Activated naive CD4-positive, alpha-beta T cell treated with anti-CD3 and anti-CD28 coated beads for 36 hours (primary cell): Measurements from ENCODE around the gene FNTB. TPM values are rescaled to one million over a fixed set of nuclear protein-coding genes. Genes with fewer than 3 reads are reported as not detected.

Source experiments
- CTCF ChIA-PET: fragments of 350-600 bp; sonication (Branson Sonifier 250); formaldehyde crosslinking; loops from one replicate; lab custom pipeline; 2021; ENCODE audit warnings: antibody characterized with exemption; lab: Charles Lee
- DNase-seq: peaks from one replicate; pipeline ENCODE4 v3.0.0-alpha.2; 2020
- H3K27ac Mint-ChIP-seq: one replicate; pipeline ENCODE4 v1.8.0; 2021; ENCODE audit warnings: mild to moderate bottlenecking, mixed read lengths
- H3K27me3 Mint-ChIP-seq: one replicate; pipeline ENCODE4 v1.8.0; 2021; ENCODE audit warnings: low read depth, mixed read lengths
- H3K36me3 Mint-ChIP-seq: one replicate; pipeline ENCODE4 v1.8.0; 2021; ENCODE audit warnings: low read depth, mixed read lengths
- H3K4me1 Mint-ChIP-seq: one replicate; pipeline ENCODE4 v1.8.0; 2021; ENCODE audit warnings: low read depth, mixed read lengths
- H3K4me3 Mint-ChIP-seq: one replicate; pipeline ENCODE4 v1.8.0; 2021; ENCODE audit warnings: mild to moderate bottlenecking, moderate library complexity, mixed read lengths
- H3K9me3 Mint-ChIP-seq: one replicate; pipeline ENCODE4 v1.8.0; 2021; ENCODE audit warnings: mixed read lengths
- intact Hi-C: fragments of 100-400 bp; cut with micrococcal nuclease; formaldehyde crosslinking; loops from one replicate; pipeline ENCODE4 v1.15.1; 2023
- total RNA-seq, 2 experiments: library from RNA; stranded (reverse); gene quantifications; one replicate each; pipeline ENCODE4 v1.2.3, GENCODE V29; 2021

FNTB gene
- total RNA-seq, 2 experiments from 2014 or later, result 7.9 to 10.0 TPM

DNA sequence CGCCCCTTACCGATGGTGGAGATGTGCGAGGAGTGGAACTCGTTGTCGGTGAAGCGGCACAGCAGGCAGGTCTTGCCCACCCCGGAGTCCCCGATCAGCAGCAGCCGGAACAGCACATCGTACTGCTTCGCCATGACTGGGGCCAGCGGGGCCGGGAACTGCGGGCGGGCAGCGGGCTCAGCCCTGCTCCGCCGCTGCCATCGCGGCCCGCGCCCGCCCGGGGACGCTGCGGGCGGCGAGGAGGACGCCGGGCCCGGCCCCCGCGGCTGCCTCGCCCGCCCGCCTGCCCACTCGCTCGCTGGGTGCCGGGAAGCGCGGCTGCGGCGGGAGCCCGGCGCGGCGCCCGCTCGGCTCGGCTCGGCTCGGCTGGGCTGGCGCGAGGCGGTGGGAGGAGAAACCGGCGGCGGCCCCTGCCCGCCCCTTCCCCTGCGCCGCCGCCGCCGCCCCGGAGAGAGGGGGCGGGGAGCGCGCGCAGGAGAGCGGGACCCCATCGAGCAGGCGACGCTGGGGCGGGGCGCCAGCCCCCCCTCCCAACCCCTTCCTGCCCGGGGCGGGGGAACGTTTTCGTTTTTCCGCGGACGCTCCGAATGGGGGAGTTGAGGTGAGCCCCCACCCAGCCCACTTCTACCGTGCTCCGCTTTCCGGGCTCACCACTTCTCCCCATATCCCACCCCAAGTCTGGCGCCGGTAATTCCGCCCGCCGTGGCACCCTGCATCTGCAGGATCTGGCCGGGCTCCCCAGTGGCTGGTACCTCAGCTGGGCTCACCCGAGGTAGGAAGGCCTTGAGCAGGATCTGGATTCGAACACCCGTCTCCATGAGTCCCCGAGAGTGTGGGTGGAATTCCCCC, 14.5 kb upstream of the FNTB start, which contains the start of gene RAB15:
Gene RAB15, minus strand, starts transcription at position 394 of the 849 bp plus-strand sequence. Its CDS starts 260 bp downstream, at position 134.
- Mint-ChIP-seq H3K4me1 (peaks cover 10% of the 10 kb centered on the region), H3K36me3 (no peaks in the 10 kb centered on the region), H3K27ac (no peak within 1 kb of the TSS), H3K27me3 (no peaks in the 10 kb centered on the region), H3K9me3 (no peaks in the 10 kb centered on the region), H3K4me3 (peak within 1 kb of the TSS; percentile 75)
- CTCF ChIA-PET, result no interaction called here
- peak; percentile 33 for DNase-seq
- intact Hi-C loops, result loop anchor here (1.0 to 2.0 kb wide), 2 partner anchors 43 to 58 kb away; partner anchors contain the start of gene CHURC1

- no peak for DNase-seq
- Mint-ChIP-seq H3K27me3 (no peaks in the 10 kb centered on the region), H3K4me1 (peaks cover 10% of the 10 kb centered on the region), H3K4me3 (peak overlapping the region; percentile 75), H3K9me3 (no peaks in the 10 kb centered on the region), H3K27ac (no peak overlapping the region), H3K36me3 (no peaks in the 10 kb centered on the region)
- intact Hi-C loops, result loop anchor here (2.0 kb wide), 1 partner anchor 44 kb away; no protein-coding TSS in a partner anchor
- CTCF ChIA-PET, result no interaction called here
Measured at GRCh38 chr14:64973026-64973442, 13.7 kb upstream of the FNTB start.

DNA sequence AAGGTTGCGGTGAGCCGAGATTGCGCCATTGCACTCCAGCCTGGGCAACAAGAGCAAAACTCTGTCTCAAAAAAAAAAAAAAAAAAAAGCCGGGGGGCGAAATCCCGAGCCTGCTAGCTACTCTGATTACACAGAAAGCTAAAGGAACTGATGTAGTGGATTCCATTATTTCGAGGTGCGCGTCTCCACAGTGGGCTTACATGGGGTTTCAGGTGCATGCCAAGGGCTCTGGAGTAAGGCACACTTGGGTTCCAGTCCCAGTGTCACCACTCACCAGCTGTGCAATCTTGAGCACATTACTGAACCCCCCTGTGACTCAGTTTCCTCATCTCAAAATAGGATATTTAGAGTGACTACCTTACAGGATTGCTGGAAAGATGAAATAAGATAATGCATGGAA, 12.9 kb upstream of the FNTB start:
- Mint-ChIP-seq H3K4me1 (peaks cover 10% of the 10 kb centered on the region), H3K4me3 (no peak overlapping the region), H3K36me3 (no peaks in the 10 kb centered on the region), H3K27ac (no peak overlapping the region), H3K9me3 (no peaks in the 10 kb centered on the region), H3K27me3 (no peaks in the 10 kb centered on the region)
- intact Hi-C loops, result loop anchor here (2.0 kb wide), 1 partner anchor 45 kb away; no protein-coding TSS in a partner anchor
- CTCF ChIA-PET, result interaction anchor here (0.6 to 1.5 kb wide), 3 partner anchors 10 to 153 kb away, joined by 3 to 5 read pairs (median 3); no protein-coding TSS in a partner anchor
- DNase-seq, result no peak

DNA sequence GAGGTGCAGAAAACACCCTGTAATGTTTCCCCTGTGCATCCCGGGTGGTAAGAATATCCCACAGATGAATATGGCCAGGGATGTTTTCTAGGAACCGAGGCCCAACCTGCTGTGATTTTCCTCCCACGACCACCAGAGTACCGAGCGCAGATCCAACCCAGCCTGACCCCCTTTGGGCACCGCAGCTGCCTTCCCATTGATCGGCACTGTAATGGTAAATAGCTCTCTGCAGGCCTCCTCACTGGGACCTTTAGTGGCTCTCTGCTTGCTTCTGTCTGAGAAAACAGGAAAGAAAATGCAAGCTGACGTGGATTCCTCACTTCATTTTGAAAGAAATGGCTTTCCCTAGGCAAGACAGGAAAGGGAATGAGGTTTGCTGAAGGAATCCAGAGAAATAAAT, 12.1 kb upstream of the FNTB start:
- Mint-ChIP-seq H3K36me3 (no peaks in the 10 kb centered on the region), H3K4me3 (no peak overlapping the region), H3K4me1 (peaks cover 10% of the 10 kb centered on the region), H3K9me3 (no peaks in the 10 kb centered on the region), H3K27ac (no peak overlapping the region), H3K27me3 (no peaks in the 10 kb centered on the region)
- CTCF ChIA-PET, result interaction anchor here (1.5 kb wide), 1 partner anchor 9 kb away, joined by 3 read pairs; no protein-coding TSS in a partner anchor
- no peak for DNase-seq
- intact Hi-C loops, result no loop called here

GRCh38 chr14:64979336-64980074, 7.2 kb upstream of the FNTB start:
- Mint-ChIP-seq H3K27ac (no peak overlapping the region), H3K36me3 (no peaks in the 10 kb centered on the region), H3K9me3 (no peaks in the 10 kb centered on the region), H3K27me3 (no peaks in the 10 kb centered on the region), H3K4me3 (no peak overlapping the region), H3K4me1 (peaks cover 5% of the 10 kb centered on the region)
- CTCF ChIA-PET, result interaction anchor here (0.7 kb wide), 1 partner anchor 147 kb away, joined by 4 read pairs; no protein-coding TSS in a partner anchor
- intact Hi-C loops, result loop anchor here (5.0 to 10.0 kb wide), 3 partner anchors 87 to 435 kb away; partner anchors contain the start of genes HSPA2 and PPP1R36
- DNase-seq, result no peak

DNA sequence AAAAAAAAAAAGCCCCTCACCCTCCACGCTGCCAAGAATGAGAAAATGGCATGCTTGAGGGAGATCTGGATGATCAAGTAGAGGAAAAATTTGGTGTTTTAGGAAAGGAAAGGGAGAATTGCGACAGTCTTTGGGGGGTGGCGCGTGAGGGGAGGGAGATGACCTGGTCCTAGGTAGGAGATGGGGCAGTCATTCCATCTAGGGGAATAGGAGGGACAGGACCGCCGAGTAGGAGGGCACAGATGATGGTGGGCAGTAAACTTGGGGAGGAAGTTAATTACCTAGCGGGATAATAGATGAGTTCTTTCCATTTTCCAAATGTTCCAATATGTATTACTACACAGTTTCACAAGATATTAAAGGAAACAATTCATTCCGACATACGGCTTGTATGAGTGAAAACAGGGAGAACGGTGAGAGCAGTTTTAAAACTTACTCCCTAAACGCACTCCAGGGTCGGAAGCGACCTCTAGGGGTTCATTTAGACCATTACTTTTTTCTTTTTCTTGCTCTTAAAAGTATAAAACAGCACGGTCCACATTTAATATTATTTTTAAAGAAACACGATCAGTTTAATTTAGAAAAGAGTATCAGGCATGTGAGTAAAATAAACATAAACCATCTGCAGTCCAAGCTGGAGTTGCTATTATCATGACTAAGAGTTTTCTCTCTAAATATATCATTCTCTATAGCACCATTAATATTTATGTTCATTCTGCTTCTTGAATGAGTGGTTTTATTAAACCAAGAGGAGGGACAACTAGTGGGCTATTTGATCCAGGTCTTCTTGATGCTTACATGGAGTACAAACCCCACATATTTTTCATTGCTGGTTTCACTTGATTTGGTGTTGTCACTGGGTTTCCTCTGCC, 3.0 kb upstream of the FNTB start:
- peaks cover 11% of the 10 kb centered on the region for H3K4me1 Mint-ChIP-seq
- CTCF ChIA-PET, result interaction anchor here (0.7 to 3.6 kb wide), 6 partner anchors 10 to 438 kb away, joined by 3 to 17 read pairs (median 3); no protein-coding TSS in a partner anchor
- no peak overlapping the region for H3K27ac Mint-ChIP-seq

GRCh38 chr14:64987438-64987767, 708 bp downstream of the FNTB start:
- no peak for DNase-seq
- peak overlapping the region; percentile 93 for H3K4me3 Mint-ChIP-seq
- H3K9me3 Mint-ChIP-seq, result no peaks in the 10 kb centered on the region
- peaks cover 29% of the 10 kb centered on the region for H3K4me1 Mint-ChIP-seq
- peaks cover 7% of the 10 kb centered on the region for H3K36me3 Mint-ChIP-seq
- CTCF ChIA-PET, result interaction anchor here (0.6 to 3.6 kb wide), 6 partner anchors 11 to 460 kb away, joined by 3 to 17 read pairs (median 4); no protein-coding TSS in a partner anchor
- peak overlapping the region; percentile 96 for H3K27ac Mint-ChIP-seq
- H3K27me3 Mint-ChIP-seq, result no peaks in the 10 kb centered on the region
- intact Hi-C loops, result loop anchor here (1.0 to 10.0 kb wide), 8 partner anchors 73 to 1085 kb away; partner anchors contain the start of genes CHURC1, HSPA2, MAX and PPP1R36

More for the DNA sequence above, 3.0 kb upstream of the FNTB start:
- intact Hi-C loops, result loop anchor here (1.0 to 10.0 kb wide), 7 partner anchors 91 to 439 kb away; partner anchors contain the start of genes HSPA2 and PPP1R36
- Mint-ChIP-seq H3K4me3 (peak overlapping the region; percentile 41), H3K36me3 (peaks cover 1% of the 10 kb centered on the region), H3K9me3 (no peaks in the 10 kb centered on the region), H3K27me3 (no peaks in the 10 kb centered on the region)
- peak; percentile 59 for DNase-seq

GRCh38 chr14:64990296-64990695, 3.6 kb downstream of the FNTB start:
- intact Hi-C loops, result no loop called here
- Mint-ChIP-seq H3K27ac (no peak overlapping the region), H3K4me1 (peaks cover 27% of the 10 kb centered on the region), H3K36me3 (peaks cover 7% of the 10 kb centered on the region), H3K4me3 (no peak overlapping the region), H3K9me3 (no peaks in the 10 kb centered on the region), H3K27me3 (no peaks in the 10 kb centered on the region)
- CTCF ChIA-PET, result interaction anchor here (1.0 to 1.7 kb wide), 4 partner anchors 30 to 167 kb away, joined by 3 to 6 read pairs (median 4); no protein-coding TSS in a partner anchor
- peak; percentile 15 for DNase-seq

- Mint-ChIP-seq H3K36me3 (peaks cover 7% of the 10 kb centered on the region), H3K27me3 (no peaks in the 10 kb centered on the region), H3K27ac (no peak overlapping the region), H3K9me3 (no peaks in the 10 kb centered on the region), H3K4me1 (peaks cover 27% of the 10 kb centered on the region), H3K4me3 (no peak overlapping the region)
- intact Hi-C loops, result no loop called here
- CTCF ChIA-PET, result interaction anchor here (0.6 to 1.7 kb wide), 4 partner anchors 29 to 167 kb away, joined by 3 to 6 read pairs (median 4); no protein-coding TSS in a partner anchor
- no peak for DNase-seq
Measured at GRCh38 chr14:64990939-64991338, 4.2 kb downstream of the FNTB start.

DNA sequence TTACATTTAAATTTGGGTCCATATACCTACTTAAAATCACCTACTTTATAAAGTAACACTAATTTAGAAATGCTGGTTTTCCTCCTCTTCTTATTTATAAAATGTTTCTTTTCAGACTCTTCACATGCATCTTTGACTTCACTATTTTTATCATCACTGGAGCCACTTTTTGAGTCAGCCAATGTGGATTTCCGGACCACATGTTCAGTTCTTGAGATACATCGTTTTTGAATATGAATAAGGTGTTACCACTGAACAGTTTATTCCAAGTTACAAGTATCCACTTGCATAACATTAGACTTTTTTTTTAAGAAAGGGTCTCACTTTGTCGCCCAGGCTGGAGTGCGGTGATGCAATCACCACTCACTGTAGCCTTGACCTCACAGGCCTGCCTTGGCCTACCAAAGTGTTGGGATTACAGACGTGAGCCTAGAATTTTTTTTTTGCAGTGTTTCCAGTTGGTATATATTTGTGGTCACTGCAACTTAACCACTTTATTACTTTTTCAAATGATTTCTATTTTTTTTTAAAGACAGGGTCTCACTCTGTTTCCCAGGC, 5.7 kb downstream of the FNTB start:
- H3K36me3 Mint-ChIP-seq, result peaks cover 7% of the 10 kb centered on the region
- intact Hi-C loops, result no loop called here
- CTCF ChIA-PET, result no interaction called here
- H3K27me3 Mint-ChIP-seq, result no peaks in the 10 kb centered on the region
- H3K9me3 Mint-ChIP-seq, result no peaks in the 10 kb centered on the region
- H3K4me3 Mint-ChIP-seq, result no peak overlapping the region
- DNase-seq, result no peak
- peaks cover 30% of the 10 kb centered on the region for H3K4me1 Mint-ChIP-seq
- no peak overlapping the region for H3K27ac Mint-ChIP-seq
